ENCODE results near the gene TFEC.
"Not testable (repeated sequence)": the region's sequence is repeated elsewhere in the genome, so short reads cannot be mapped to it uniquely, and the experiment has no call there.

The TFEC gene

DNA sequence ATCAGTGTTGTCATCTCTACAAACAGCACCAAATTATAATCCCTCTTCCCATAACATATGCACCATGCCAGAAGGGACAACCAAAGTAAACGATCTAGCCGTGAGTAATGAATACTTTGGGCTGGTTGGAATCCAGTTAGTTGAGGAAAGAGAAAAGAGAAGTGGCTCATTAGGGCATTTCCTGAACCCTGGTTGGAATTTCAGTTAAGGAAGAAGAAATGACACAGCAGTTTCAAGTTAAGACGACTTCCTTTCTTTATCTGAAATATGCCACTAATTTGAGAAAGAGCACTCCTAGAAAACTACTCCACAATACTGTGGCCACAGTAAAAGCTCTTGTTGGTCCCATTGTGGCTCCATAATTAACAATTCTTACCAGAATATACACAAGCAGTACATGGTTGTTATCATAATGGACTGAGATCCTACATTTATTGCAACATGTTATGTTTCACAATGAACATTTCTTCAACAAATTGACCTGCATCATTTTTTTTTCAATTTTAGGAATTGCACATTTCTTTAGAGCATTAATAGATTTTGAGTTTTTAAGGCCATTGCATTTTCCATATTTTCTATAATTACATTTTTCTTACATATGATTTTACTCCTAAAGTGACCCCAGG lies at the start of gene TFEC:
TSS of gene TFEC (minus strand) at position 113 of the 626 bp plus-strand sequence. CDS start 46,322 bp downstream, outside the sequence.
- ATAC-seq = no peak

GRCh38 chr7:116075351-116076145 lies 45.0 kb upstream of the TFEC start:
- ATAC-seq = no peak

DNA sequence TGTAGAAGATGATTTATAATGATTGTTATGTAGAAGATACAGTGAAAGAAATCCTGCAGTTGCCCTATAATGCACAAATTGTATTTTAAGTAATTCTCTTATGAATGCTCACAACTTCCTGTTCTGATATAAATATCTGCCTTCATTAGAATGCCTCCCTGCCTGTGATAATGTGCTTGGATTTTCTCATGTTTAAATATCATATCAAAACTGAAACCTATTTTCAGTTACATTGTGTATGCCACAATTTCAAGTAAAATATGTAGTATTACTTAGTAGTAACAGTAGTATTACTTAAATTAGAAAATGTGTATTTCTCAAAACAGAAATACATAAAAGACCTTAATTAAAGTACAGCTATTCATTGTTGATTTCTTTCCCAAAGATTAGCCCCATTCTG lies 41.1 kb upstream of the TFEC start:
- ATAC-seq = no peak

DNA sequence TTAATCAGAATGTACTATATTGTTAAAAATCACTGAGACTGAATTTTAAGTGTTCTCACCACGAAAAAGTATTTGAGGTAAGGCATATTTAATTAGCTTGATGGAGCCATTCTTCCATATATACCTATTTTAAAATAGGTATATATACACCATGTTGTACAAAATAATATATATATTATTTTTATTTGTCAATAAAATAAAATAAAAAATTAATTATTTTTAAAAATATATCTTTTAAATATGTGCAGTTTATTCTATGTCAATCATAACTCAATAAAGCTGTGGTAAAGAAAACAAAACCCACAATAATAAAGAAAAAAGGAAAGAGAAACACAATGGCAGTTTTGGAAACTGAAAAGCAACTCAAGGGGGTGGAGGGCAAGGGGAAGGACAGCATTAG lies 33.6 kb upstream of the TFEC start:
- ATAC-seq = no peak

DNA sequence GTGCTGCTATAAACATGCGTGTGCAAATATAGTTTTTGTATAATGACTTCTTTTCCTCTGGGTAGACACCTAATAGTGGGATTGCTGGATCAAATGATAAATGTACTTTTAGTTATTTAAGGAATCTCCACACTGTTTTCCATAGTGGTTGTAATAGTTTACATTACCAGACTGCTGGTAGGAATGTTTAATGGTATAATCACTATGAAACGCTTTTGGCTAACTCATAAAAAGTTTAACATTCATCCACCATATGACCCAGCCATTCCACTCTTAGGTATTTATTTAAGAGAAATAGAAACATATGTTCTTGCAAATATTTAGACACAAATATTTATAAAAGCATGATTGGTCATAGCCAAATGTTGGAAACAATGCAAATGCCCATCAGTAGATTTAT lies 32.1 kb upstream of the TFEC start:
- no peak for ATAC-seq

DNA sequence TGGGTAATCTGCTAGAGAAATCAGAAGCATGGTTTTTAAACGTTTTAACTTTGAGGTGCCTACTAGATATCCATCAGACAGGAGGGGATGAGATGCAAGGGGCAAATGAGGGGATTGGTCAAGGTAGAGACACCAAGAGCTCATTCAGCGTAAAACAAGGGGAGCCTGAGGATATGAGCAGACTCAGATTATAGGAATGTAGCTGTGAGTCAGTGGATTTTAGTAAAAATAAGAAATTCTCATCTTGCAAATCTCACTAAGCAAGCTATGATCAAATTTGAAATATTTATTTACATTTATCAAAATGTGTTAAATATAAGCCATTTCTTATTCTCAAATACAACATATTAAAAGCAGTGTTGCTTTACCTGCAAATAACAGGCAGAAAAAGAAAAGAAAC lies 21.4 kb upstream of the TFEC start:
- no peak for ATAC-seq

GRCh38 chr7:116047261-116047660 lies 16.7 kb upstream of the TFEC start:
- ATAC-seq = not testable (repeated sequence)

- ATAC-seq = no peak
These were observed 15.0 kb upstream of the TFEC start for GRCh38 chr7:116045532-116045931.

DNA sequence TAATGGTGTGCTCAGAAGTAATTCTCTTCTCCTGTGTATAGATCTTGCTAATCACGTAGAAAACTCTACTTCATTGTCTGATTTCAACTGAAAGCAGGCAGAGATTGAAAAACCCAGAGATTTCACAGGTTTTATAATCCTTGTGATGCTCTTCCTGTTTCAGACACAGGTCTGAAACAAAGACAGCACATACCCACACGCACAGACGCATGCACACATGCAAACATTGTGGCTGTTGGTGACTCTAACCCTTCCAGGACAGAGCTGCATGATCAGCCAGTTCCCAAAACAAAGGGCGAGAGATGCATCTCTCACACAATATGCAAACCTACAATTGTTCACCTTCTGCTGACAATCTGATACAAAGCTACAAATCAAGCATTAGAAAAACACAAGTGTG lies 11.1 kb upstream of the TFEC start:
- ATAC-seq = no peak

GRCh38 chr7:116037401-116037800 lies 6.8 kb upstream of the TFEC start:
- no peak for ATAC-seq

- no peak for ATAC-seq
These were observed 3.8 kb upstream of the TFEC start for GRCh38 chr7:116034411-116034810.

DNA sequence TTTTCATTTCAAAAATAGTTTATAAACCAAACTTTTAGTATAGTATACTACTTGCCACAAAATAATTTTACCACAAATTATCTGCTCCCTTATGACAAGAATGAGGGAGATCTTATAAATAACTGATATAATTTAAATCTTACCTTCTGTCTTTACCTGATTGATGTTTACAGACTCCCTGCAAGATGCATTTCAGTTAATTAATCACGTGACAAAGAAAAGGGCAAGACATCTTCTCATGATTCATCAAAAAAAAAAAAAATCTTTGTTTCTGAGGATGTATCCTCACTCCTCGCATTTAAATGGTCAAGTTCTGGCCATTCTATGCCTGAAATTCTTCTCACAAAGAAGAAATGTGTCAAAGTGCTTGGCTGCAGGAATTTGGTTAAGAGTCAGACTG lies 2.3 kb upstream of the TFEC start:
- ATAC-seq = no peak

DNA sequence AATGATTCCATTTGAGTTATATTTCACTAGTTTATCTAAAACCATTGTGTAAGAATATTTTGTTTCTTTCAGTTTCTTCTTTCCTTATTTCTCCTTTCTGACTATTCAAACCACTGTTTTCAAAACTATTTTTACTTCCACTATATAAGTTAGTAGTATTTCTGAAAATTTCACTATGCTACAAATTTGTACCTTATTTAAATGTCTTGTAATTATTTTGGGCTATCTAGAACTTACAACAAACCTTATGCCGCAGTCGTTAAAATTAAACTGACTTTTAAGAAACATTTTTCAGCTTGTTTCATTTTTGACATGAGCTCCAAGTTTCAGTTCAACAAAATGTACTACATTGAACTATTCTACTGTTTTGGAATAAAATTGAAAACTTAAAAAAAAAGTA lies 1.8 kb downstream of the TFEC start:
- no peak for ATAC-seq

DNA sequence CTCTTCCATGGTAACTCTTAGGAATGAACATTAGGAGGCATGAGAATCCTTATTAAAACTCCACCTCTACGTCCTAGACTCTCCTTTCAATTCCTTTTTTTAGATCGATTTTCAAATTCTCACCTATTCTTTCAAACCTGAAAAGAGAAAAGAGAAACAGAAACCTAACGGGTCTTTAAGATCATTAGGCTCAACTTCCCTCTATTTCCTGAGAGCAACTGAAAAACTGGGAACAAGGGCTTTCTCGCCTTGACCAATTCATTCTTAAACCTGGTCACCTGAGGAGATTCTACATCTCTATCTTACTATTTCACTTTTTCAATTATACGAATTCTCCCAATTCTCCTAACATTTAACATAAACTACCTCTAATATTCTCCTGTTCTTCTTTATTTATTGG lies 2.8 kb downstream of the TFEC start:
- no peak for ATAC-seq

GRCh38 chr7:116024826-116025809 lies 5.4 kb downstream of the TFEC start:
- ATAC-seq = no peak

DNA sequence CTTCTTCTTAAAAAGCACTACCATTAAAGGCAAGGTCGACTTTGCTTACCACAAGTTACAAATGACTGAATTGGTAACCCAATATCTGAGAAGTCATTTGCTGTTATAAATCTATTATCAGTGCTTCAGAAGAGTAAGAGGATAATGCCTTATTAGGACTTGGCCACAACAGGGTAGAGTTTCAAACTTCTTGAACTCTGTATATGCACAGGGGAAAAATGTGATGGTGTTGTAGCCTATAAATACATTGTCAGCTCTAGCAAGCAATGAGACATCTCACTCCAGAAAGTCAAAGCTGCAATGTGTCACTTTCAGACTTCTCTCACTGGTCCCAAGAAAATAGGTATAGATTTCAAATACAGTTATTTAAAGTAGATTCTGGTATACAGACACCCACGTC lies 9.3 kb downstream of the TFEC start:
- no peak for ATAC-seq

GRCh38 chr7:116018731-116019130 lies 11.8 kb downstream of the TFEC start:
- no peak for ATAC-seq

DNA sequence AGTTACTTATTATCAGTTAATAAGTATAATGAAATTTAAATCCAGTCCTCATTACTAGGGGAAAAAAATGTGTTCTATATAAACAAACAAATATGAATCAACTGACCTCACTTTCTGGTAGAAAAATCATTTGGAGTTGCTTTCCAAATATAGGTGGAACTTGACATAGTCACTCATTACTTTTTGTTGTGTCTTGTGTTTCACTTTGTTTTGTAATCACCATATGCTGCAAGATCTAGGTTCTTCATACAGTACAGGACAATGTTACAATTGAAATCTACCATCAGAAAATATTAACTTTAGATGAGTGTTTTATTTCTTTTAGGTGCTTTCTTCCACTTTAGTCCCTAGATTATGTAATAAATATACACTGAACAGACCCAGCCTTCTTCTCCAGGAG lies 16.9 kb downstream of the TFEC start:
- ATAC-seq = no peak

GRCh38 chr7:116011584-116011983 lies 19.0 kb downstream of the TFEC start:
- no peak for ATAC-seq

DNA sequence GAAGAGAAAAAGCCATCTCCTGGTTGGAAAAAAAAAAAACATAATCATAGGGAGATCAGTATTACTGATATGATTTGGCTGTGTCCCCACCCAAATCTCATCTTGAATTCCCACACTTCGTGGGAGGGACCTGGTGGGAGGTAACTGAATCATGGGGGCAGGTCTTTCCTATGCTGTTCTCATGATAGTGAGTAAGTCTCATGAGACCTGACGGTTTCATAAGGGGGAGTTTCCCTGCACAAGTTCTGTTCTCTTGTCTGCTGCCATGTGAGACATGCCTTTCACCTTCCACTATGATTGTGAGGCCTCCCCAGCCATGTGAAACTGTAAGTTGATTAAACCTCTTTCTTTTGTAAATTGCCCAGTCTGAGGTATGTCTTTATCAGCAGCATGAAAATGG lies 25.8 kb downstream of the TFEC start:
- ATAC-seq = not testable (repeated sequence)

DNA sequence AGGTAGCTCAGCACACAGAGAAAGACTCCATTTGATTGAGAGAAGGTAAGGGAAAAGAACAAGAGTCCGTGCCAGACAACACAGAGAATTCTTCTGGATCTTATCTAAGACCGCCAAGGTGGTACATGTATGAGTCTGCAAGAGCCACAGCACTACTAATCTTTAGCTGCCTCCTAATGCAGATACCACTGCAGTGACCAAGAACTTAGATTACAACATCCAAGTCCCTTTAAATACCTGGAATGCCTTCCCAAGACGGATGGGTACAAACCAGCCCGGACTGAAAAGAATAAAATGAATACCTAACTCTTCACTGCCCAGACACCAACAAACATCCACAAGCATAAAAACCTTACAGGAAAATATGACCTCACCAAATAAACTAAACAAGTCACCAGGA lies 33.3 kb downstream of the TFEC start:
- no peak for ATAC-seq

DNA sequence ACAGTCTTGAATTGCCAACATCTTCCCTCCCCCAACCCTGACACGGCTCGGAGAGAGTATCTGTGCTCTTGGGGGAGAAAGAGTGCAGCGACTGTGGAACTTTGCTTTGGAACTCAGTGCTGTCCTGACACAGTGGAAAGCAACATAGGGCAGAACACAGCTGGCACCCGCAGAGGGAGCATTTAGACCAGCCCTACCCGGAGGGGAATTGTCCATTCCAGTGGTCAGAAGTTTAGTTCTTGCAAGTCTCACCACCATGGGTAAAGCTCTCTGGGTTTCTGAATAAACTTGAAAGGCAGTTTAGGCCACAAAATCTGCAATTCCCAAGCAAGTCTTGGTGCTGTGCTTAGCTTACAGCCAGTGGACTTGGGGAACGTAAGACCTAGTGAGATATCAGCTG lies 34.9 kb downstream of the TFEC start:
- no peak for ATAC-seq

GRCh38 chr7:115988401-115988800 lies 42.2 kb downstream of the TFEC start:
- ATAC-seq = no peak
